ENCODE data around the gene RUBCN.
"Not testable (repeated sequence)": the region's sequence is repeated elsewhere in the genome, so short reads cannot be mapped to it uniquely, and the experiment has no call there.

RUBCN gene

DNA sequence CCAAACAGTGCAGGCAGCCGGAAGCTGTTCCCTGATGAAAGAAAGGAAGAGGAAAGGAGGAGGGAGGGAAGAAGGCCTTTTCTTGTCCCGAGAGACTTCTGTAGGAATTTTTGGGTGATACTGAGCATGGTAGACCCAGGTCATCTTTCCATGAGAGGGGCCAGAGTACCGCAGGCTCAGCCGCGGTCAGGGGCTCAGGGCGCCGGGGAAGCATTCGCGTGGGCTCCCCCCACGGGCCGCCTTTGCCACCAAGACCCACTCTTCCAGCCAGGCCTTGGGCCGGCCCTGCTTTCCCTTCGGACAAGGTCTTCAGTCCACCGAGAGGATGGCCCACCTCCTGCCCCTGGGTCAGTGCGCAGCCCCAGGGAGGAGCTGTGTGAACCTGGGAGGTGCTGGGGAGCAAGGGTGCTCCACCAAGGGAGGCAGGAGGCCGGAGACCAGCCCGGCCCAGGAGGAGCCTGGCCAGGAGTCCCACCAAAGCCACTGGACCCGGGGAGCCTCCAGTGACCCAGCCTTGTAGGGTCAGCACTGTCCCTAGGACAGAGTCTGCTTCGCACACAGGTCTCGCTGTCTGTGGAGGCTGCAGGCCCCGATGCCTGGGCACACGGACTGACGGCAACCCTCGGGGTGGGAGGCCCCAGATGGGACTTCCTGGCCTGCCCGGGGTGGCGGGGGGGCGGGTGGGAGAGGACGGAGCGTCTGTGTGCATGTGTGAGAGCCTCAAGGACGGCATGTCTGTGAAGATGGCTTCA is 79.0 kb downstream of the RUBCN start:
- not testable (repeated sequence) for DNase-seq (ENCODE audit: low read depth)

DNA sequence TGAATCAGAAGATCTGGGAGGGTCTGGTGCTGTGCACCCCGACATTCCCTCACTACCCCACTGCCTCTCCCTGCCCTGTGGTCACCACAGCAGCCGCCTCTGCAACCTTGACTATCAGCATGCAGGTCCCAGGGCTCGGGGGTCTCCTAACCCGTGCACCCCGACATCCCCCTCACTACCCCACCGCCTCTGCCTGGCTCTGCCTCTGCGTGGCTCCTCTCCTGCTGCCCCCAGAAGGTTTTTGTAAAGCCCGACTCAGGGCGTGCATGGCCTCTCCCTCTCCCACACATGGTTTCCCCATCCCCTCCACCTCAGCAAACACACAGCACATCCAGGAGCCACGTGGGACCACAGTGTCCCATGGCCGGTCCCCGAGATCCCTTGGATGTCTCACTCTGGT is 79.7 kb downstream of the RUBCN start:
- DNase-seq (ENCODE audit: low read depth), result not testable (repeated sequence)

DNA sequence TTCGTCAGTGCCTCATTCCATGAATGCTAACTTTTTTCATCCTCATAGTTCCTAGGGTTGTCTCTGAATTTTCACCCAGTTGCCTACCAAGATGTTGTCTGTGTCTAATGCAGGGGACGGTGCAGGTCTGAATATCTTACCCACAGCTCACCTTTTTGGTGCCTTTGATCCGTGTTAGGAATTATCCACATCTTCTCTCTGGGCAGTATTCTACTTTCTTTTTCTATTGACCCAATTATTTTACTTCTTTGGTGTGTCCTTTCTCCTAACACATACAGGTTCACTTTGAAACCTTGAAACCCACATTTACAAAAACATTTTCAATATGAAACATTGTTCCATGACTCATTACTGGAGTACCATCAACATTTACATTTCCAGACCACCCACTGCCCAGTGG is 80.6 kb downstream of the RUBCN start:
- not testable (repeated sequence) for DNase-seq (ENCODE audit: low read depth)

DNA sequence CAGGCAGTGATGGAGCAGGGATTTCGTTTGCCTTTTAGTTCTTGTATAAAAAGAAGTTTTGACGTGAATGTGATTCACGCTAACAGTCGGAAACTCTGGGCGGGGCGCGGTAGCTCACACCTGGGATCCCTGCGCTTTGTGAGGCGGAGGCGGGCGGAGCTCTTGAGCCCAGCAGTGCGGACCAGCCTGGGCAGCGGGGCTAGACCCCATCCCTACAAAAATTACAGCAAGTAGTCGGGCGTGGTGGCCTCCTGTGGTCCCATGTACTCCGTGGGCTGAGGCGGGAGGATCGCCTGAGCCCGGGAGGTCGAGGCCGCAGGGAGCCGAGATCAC is 81.7 kb downstream of the RUBCN start:
- DNase-seq (ENCODE audit: low read depth), result not testable (repeated sequence)

DNA sequence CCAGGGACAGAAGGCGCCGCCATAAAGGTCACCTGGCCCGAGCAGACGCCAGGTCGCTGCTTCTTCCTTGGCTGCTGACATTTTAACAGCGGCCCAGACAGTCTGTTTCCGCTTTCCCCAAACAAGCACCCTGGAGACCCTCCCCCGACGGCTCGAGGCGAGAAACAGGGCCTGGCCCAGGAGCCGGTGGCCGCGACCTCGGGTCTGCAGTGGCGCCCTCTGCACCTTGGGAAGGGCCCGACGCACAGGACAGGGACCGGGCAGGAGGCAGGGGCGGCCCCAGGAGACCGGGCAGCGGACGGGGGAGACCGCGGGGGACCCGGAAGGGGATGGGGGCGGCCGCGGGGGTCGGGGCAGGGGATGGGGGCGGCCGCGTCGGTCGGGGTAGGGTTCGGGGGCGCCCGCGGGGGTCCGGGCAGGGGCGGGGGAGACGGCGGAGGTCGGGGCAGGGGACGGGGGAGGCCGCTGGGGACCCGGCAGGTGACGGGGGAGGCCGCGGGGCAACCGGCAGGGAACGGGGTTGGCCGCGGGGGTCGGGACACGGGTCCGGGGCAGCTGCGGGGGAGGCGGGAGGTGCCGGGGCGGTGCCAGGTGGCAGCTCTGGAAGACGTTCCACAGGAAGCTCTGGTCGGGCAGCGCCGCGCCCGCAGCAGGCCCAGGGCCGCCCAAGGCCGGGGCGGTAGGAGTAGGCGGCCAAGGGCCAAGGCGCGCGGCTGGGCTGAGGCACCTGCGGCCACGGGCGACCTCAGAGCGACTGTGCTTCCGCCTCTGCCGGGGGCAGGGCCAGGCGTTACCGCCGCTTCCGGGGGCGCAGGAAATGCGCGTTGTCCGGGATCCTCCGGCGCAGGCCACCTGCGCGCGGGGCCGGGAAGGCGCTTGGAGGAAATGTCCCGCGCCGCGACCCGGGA is 82.4 kb downstream of the RUBCN start:
- not testable (repeated sequence) for DNase-seq (ENCODE audit: low read depth)

DNA sequence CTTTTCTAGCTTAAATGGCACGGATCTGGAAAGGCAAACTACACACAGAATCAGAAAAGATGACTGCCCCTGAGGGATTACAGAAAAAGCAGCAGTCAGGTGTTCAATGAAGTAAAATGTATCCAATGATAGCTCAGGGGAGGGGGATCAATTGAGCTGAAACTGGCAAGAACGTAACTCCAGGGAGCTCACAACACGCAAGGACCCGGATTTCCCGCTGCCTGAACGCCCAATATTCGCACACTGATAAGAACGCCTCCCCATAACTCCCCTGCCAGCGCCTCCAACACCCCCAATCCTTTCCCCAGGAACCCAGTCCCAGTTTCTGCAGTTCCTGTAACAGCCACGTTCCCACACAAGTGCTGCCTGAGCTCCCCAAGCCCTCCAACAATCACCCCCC is 83.8 kb downstream of the RUBCN start:
- not testable (repeated sequence) for DNase-seq (ENCODE audit: low read depth)

DNA sequence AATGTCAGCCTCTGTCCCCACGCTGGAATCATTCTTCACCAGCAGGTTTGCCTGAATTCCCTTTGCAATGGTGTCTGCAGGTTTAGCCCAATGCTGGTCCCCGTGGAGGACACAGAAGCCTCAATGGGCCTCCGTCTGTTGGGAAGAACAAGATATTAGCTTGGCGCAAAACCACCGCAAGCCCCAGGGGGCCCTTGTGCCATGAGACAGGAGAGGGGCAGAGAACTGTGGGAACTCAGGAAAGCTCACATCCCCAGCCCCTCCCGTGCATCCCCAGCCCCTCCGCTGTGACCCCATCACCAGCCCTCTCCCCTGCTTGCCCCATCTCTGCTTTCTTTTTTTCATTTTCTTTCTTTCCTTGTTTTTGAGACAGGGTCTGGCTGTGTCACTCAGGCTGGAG is 89.1 kb downstream of the RUBCN start:
- DNase-seq (ENCODE audit: low read depth), result not testable (repeated sequence)

DNA sequence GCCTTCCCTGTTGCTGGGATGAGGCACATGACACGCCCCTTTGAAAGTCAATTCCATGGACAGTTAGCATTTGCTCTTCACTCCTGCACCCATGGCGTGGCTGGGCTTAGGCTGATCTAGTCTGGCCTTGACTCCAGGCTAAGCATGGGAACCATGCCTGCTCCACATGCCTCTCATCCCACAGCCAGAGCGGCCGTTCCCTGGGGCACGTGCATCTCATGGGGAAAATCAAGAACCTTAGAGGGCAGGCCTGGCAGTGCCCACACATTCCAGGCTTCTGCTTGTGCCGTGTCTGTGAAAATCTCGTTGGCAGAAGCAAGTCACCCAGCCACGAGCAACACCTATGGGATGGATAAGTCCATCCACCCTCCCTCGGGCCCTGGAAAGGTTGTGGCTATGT is 89.5 kb downstream of the RUBCN start:
- DNase-seq (ENCODE audit: low read depth), result not testable (repeated sequence)

DNA sequence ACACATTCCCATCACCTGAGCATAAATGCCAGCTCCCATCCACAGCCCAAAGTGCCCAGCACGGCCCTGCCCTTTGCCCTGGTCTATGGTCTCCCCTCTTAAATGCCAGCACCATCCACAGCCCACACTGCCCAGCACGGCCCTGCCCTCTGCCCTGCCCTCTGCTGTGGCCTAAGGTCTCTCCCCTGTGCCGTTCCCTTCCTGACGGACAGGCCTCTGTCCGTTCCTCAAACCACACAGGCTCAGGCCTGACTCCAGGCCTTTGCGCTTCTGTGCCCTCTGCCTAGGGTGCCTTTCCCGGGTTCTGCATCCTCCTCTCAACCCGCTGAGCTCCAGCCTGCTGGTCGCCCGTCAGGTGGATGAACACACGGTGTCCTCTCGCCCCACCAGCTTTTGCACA is 90.4 kb downstream of the RUBCN start:
- not testable (repeated sequence) for DNase-seq (ENCODE audit: low read depth)

DNA sequence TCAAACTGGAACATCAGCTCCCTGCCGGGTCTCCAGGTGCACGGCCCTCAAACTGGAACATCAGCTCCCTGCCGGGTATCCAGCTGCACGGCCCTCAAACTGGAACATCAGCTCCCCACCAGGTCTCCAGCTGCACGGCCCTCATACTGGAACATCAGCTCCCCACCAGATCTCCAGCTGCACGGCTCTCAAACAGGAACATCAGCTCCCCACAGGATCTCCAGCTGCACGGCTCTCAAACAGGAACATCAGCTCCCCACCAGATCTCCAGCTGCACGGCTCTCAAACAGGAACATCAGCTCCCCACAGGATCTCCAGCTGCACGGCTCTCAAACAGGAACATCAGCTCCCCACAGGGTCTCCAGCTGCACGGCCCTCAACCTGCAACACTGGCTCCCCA is 99.1 kb downstream of the RUBCN start:
- not testable (repeated sequence) for DNase-seq (ENCODE audit: low read depth)

DNA sequence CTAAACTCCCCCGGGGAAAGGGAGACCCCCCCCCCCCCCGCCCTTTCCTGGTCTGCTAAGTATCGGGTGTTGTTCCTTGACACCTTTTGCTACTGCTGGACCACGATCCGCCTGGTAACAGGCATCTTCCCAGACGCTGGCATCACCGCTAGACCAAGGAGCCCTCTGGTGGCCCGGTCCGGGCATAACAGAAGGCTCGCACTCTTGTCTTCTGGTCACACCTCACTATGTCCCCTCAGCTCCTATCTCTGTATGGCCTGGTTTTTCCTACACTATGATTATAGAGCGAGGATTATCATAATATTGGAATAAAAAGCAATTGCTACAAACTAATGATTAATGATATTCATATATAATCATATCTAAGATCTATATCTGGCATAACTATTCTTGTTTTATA is 104.7 kb downstream of the RUBCN start:
- not testable (repeated sequence) for DNase-seq (ENCODE audit: low read depth)

DNA sequence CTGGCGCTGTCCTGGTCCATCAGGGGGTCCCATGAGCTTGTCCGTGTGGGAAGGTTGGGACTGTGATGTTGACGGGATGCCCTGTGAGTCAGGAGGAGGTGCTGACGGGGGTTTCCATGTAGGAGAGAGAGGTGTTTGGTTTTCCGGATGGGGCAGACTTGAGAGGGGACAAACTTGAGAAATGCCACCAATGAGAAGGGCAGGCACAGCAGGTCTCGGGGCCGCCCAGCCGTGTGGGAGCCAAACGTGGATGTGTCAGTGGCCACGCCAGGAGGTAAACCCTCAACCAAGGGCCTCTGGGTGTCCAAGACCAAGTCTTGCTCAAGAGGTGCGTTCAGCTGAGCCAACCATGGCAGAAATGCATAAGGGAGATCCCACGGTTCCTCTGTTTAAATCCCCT is 105.9 kb downstream of the RUBCN start:
- not testable (repeated sequence) for DNase-seq (ENCODE audit: low read depth)

DNA sequence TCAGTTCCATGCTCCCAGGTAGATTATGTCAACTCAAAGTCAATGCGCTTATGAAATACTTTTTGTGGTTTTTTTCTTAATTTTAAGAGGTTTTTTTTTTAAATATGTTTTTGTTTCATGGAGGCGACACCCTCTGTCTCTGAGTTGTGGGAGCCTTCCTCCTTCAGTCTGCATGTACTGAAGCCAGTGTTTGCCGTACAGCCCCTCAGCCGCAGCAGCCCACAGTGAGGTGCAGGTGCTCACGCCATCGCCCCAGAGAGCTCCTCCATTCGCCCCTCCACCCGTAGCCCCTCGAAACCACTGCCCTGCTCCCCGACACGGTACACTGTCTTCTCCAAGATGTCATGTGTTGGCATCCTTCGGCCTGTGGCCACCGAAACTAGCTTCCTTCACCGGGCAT is 107.4 kb downstream of the RUBCN start:
- DNase-seq (ENCODE audit: low read depth), result not testable (repeated sequence)

DNA sequence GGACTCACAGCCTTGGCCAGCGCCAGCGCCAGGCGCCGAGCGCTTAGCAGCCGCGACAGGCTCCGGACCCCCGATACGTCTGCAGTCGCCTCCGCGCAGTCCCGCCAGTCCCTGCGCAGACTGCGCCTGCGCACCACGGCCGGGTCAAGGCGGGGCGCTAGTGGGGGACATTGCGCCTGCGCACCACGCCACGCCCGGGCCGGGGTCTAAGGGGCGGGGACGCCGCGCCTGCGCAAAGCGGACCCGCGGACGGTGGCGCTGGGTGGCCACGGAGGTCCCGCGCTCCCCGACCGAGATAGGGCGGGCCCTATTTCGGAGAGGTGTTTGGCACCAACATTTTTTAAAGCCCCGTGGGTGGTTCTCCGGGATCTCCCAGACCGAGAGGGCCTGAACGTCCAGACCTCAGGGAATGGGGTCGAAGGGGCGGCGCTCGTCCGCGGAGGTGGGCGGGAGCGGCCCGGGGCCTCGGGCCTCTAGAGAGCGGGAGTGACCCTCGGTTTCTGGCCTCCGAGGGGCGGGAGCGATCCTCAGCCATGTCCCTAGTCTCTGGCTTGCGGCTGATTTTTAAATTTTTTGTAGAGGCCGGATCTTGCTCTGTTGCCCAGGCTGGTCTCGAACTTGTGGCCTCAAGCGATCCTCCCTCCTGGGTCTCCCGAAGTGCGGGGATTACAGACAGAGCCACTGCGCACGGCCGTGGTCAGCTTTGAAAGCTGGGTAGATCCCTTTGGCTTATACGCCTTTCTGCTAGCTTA is 108.8 kb downstream of the RUBCN start:
- peak; percentile 63 for DNase-seq (ENCODE audit: low read depth)

DNA sequence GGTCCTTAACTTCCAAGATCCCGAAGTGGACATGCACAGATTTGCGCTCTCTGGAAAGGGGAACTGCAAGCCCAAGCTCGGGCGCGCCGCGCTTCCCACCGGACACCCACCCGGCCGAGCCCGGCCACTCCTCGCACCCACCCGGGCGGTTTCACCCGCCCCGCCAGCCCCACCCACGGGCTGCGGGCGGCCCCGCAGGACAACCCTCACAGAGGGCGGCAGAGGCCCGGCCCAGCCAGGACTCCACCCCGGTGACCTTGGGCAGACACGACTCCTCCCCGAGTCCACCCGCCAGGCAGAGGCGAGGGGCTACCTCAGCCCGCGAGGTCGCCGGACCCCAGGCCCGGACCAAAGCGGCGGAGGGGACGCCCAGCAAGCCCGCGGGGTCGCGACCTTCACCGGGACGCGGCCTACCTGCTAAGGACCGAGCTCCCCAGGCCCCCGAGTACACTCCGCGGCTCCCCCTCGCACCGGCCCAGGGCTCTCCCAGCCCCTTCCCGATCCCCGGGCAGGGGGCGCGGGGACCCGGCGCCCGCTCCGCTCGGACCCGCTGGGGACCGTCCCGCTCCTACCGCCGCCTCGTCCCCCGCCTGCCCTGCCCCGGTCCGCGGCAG is 109.4 kb downstream of the RUBCN start:
- DNase-seq (ENCODE audit: low read depth), result not testable (repeated sequence)

DNA sequence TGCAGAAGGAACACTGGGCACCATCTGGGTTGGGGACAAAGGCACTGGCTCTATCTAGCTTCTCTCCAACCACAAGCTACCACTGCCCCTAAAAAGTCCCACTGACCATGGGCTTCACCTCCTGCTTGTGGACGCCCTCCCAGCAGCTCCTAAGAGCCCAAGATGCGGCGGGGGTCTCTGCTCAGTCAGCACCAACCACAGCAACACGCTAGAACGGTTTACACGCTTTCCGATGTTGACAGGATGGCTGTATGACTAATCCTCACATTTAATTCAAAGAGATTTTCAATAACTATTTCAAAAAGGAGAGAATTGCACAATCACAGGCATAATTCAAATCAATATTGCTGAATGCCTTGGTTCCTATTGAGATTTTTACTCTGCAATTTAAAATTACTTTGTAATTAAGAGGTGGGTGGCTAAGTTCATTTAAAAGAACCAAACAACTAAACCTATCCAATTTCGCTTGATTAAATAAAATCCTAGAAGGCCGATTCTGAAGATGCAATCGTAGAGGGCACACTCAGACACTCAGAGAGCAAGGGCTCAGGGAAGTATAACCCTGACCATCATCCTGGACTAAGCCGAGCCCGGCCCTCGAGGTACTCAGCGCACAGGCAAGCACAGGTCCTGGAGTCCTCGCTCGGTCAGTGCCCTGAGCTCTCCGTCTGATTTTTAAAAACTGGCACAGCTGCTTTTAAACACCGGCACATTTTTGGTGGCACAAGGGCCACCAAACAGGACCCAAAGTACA is 110.1 kb downstream of the RUBCN start:
- DNase-seq (ENCODE audit: low read depth), result not testable (repeated sequence)

DNA sequence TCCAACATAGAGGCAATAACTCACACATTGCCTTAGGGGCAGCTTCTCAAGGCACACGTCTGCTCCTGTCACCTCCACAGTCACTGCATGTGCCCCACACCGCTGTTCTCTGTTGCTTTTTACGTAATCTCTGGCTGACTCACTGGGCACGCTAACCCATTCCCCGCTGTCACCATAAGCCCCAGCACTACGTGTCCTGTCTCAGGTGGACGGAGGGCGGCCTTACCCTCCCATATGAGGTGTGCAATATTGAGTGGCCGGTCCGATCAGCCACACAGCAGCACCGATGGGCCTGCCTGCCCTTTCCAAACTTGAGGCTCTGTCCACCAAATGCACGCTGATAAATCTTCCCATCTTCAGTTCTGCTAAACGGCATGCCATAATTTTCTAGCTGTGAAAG is 115.2 kb downstream of the RUBCN start:
- not testable (repeated sequence) for DNase-seq (ENCODE audit: low read depth)
